ENCODE measurements around the gene CPLANE2. TPM values are rescaled to one million over a fixed set of nuclear protein-coding genes. Genes with fewer than 3 reads are reported as not detected.

Gene CPLANE2
- total and polyA plus RNA-seq, 4 donors = 1.9 to 6.4 (median 2.9) TPM

DNA sequence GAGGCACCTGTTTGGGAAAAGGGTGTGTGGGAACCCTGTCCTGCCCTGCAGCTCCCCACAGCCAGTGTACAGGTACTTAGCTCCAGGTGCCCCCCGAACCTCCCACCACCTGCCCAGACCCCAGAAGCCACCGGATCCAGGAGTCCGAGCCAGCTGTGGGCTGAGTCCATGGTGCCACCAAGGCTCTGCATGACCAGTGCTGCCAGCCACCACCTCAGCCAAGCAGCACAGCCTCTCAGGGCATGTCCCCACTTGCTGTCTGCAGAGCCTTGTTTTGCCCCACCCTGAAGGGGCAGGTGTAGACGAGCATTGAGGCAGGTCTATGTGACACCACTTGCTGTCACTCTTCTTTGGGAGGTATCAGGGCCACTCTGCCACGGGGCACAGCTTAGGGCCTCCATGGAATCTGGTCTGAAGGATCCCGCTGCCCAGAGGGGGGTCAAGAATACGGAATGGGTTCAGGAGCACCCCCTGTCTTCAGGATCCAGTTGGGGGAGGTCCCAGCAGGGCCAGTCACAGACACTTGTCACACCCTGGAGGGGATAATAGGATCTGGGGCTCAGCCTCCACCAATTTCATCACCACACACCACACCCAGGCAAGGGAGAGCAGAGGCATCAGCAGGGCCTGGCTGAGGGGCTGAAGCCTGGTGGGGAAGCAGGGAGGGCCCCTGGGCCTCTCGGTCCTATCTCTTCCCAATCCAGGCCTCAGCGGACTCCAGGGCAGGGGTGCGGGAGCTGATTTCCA lies 52.3 kb downstream of the CPLANE2 start:
- Histone ChIP-seq H3K9me3 (ENCODE audit: control insufficient read depth, low read length) (no peaks in the 10 kb centered on the region), H3K36me3 (ENCODE audit: control insufficient read depth in 1 of 2, insufficient read depth in 2 of 2, low read length in 1 of 2) (no peaks in the 10 kb centered on the region), H3K4me1 (ENCODE audit: control insufficient read depth in 1 of 2, insufficient read depth in 2 of 2, low read length in 2 of 2) (peaks cover 0 to 3% of the 10 kb centered on the region in 2 donors), H3K27me3 (ENCODE audit: control insufficient read depth in 1 of 2, insufficient read depth in 2 of 2, low read length in 1 of 2) (no peaks in the 10 kb centered on the region), H3K27ac (ENCODE audit: low read depth in 1 of 2, low read length in 2 of 2) (no peak overlapping the region), H3K4me3 (ENCODE audit: low read length in 2 of 2) (no peak overlapping the region)
- peak in 1 of 2 donors; percentile 74 for DNase-seq
- no peak for ATAC-seq (ENCODE audit: low FRiP score)
- 94 to 98% methylated on average over 10 of the region's 10 CpGs for WGBS, 2 donors
- intact Hi-C loops (cut with DNase I) = loop anchor here in 1 of 2 donors (5.0 kb wide), 1 partner anchor 37 kb away; no protein-coding TSS in a partner anchor

DNA sequence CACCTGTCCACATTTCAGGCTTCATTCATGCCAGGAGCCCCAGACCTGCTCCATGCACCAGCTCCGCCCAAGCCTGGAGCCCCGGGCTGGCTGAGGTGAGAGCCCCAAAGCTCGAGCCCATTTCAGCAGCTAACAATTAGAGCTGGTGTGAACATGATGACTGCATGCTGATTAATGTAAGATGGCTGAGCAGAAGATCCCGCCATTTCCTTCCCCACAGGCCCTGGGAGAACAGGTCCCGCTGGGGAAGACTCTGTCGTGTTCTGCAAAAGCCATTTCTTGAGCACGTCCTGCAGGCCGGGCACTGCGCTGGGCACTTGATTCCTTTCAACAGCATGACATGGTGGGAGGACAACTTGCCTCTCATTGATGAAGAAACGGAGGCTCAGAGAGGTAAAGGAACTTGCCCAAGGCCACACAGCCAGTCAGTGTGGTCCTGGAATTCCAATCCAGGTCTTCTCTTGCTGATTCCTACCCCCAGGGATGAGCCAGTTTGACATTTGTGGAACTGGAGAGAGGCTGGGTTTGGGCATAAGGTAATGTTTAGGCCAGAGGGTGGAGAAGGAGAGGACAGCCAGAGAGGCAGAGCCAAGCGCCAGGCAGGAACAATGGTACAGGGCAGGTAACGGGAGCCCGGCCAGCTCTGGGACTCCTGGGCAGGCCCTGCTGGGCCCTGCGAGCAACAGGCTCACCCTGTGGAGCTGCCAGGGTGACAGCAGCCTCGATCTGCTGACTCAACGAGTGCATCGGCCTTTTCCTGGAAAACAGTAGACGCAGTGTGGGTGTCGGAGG lies 53.0 kb downstream of the CPLANE2 start:
- Histone ChIP-seq H3K4me1 (ENCODE audit: control insufficient read depth in 1 of 2, insufficient read depth in 2 of 2, low read length in 2 of 2) (peaks cover 0 to 3% of the 10 kb centered on the region in 2 donors), H3K9me3 (ENCODE audit: control insufficient read depth, low read length) (no peaks in the 10 kb centered on the region), H3K36me3 (ENCODE audit: control insufficient read depth in 1 of 2, insufficient read depth in 2 of 2, low read length in 1 of 2) (no peaks in the 10 kb centered on the region), H3K4me3 (ENCODE audit: low read length in 2 of 2) (no peak overlapping the region), H3K27ac (ENCODE audit: low read depth in 1 of 2, low read length in 2 of 2) (no peak overlapping the region), H3K27me3 (ENCODE audit: control insufficient read depth in 1 of 2, insufficient read depth in 2 of 2, low read length in 1 of 2) (no peaks in the 10 kb centered on the region)
- 90 to 94% methylated on average over 19 of the region's 19 CpGs for WGBS, 2 donors
- DNase-seq (no peak), ATAC-seq (ENCODE audit: low FRiP score) (no peak)
- intact Hi-C loops (cut with DNase I) = loop anchor here in 1 of 2 donors (5.0 kb wide), 1 partner anchor 37 kb away; no protein-coding TSS in a partner anchor

DNA sequence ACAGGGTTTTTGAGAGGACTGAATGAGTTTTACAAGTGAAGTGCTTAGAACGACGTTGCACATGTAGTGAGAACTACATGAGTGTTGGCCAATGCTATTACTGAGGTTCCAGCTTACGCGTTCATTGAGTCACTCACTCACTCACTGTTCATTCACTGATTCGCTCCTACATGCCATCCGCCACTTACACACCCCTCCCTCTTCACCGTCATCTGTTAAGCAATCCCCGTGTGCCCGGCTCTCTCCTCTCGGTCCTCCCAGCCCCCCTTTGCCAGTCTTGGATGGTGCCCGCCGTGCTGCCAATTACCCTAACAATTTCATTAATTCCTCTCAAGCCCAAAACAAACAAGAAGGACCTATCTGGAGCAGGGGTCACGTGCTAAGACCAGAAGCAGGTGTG lies 53.8 kb downstream of the CPLANE2 start:
- Histone ChIP-seq H3K27ac (ENCODE audit: low read depth in 1 of 2, low read length in 2 of 2) (no peak overlapping the region), H3K9me3 (ENCODE audit: control insufficient read depth, low read length) (no peaks in the 10 kb centered on the region), H3K4me1 (ENCODE audit: control insufficient read depth in 1 of 2, insufficient read depth in 2 of 2, low read length in 2 of 2) (peaks cover 0 to 3% of the 10 kb centered on the region in 2 donors), H3K4me3 (ENCODE audit: low read length in 2 of 2) (no peak overlapping the region), H3K36me3 (ENCODE audit: control insufficient read depth in 1 of 2, insufficient read depth in 2 of 2, low read length in 1 of 2) (no peaks in the 10 kb centered on the region), H3K27me3 (ENCODE audit: control insufficient read depth in 1 of 2, insufficient read depth in 2 of 2, low read length in 1 of 2) (no peaks in the 10 kb centered on the region)
- WGBS, 2 donors = 89 to 91% methylated on average over 13 of the region's 13 CpGs
- peak; percentile 20 for ATAC-seq (ENCODE audit: low FRiP score)
- no peak for DNase-seq
- intact Hi-C loops (cut with DNase I) = loop anchor here in 1 of 2 donors (5.0 kb wide), 1 partner anchor 36 kb away; no protein-coding TSS in a partner anchor

DNA sequence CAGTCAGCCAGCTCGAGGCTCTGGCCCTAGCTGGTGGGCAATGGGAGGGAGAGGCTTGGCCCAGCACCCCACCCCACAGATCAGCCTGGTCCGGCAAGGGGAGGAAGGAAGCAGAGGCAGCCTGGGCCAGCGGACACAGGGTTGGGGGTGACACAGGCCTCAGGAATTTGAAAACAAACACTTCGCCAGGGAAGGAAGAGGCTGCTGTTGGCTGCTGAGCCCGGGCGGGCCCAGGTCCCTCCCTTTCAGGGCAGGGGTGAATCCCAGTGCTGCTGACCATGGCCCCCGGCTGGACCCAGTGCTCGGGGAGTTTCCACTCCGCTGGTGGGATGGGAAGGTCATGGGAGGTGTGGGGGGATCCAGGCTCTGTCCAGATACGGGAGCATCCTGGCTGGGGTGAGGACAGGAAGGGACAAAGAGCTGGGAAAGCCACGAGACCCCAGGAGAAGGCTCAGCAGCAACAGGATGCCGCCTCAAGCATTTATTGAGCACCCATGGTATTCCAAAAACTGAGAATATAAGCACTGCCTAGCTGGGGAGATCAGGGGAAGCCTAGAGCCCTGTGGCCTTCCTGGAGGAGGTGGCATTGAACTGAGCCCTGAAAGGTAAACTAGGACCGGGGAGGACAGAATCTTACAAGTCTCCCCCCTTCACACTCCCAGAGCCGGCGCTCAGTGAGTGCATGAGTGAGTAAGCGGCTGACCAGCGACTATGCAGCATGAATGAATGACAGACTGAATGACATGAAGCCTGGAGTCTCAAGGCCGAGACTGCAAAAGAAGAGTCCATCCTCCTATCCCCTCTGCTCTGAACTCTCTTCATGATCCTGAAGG lies 54.9 kb downstream of the CPLANE2 start:
- peaks cover 0 to 3% of the 10 kb centered on the region in 2 donors for H3K4me1 ChIP-seq (ENCODE audit: control insufficient read depth in 1 of 2, insufficient read depth in 2 of 2, low read length in 2 of 2)
- ATAC-seq (ENCODE audit: low FRiP score) = peak; percentile 92

More for the DNA sequence above, 54.9 kb downstream of the CPLANE2 start:
- Histone ChIP-seq H3K27ac (ENCODE audit: low read depth in 1 of 2, low read length in 2 of 2) (peak overlapping the region in 1 of 2 donors; percentile 81), H3K9me3 (ENCODE audit: control insufficient read depth, low read length) (no peaks in the 10 kb centered on the region), H3K36me3 (ENCODE audit: control insufficient read depth in 1 of 2, insufficient read depth in 2 of 2, low read length in 1 of 2) (no peaks in the 10 kb centered on the region), H3K27me3 (ENCODE audit: control insufficient read depth in 1 of 2, insufficient read depth in 2 of 2, low read length in 1 of 2) (no peaks in the 10 kb centered on the region), H3K4me3 (ENCODE audit: low read length in 2 of 2) (no peak overlapping the region)
- intact Hi-C loops (cut with DNase I) = loop anchor here (2.0 to 5.0 kb wide), 2 partner anchors 27 to 35 kb away; no protein-coding TSS in a partner anchor
- WGBS, 2 donors = 43 to 45% methylated on average over 16 to 18 of the region's 18 CpGs
- DNase-seq = peak; percentile 93

Other genes starting within 250 kb of the CPLANE2 start
- not detected for gene SRARP, start 232.9 kb downstream of the CPLANE2 start, total RNA-seq
- not detected for gene SRARP, start 232.9 kb downstream of the CPLANE2 start, polyA plus RNA-seq
- 100 to 1,000 TPM; 313 to 802 TPM for gene HSPB7, start 219.1 kb downstream of the CPLANE2 start, total RNA-seq
- 100 to 1,000 TPM; 128 to 338 TPM for gene HSPB7, start 219.1 kb downstream of the CPLANE2 start, polyA plus RNA-seq
- 1 to 10 TPM; 1.0 to 1.3 TPM for gene CLCNKA, start 215.1 kb downstream of the CPLANE2 start, total RNA-seq
- gene CLCNKA, start 215.1 kb downstream of the CPLANE2 start, polyA plus RNA-seq = 1 to 10 TPM in 1 of 2 donors, not detected in 1; 4.5 TPM
- under 1 TPM in 1 of 2 donors, not detected in 1; 0.39 TPM for gene CLCNKB, start 193.4 kb downstream of the CPLANE2 start, total RNA-seq
- under 1 TPM; 0.23 to 0.38 TPM for gene CLCNKB, start 193.4 kb downstream of the CPLANE2 start, polyA plus RNA-seq
- under 1 TPM in 1 of 2 donors, not detected in 1; 0.26 TPM for gene FAM131C, start 163.5 kb downstream of the CPLANE2 start, total RNA-seq
- under 1 TPM in 1 of 2 donors, not detected in 1; 0.67 TPM for gene FAM131C, start 163.5 kb downstream of the CPLANE2 start, polyA plus RNA-seq
- 10 to 100 TPM; 25.2 to 25.9 TPM for gene EPHA2, start 81.1 kb downstream of the CPLANE2 start, total RNA-seq
- gene EPHA2, start 81.1 kb downstream of the CPLANE2 start, polyA plus RNA-seq = 1 to 10 TPM; 5.4 to 6.3 TPM
- 1 to 10 TPM; 7.1 to 8.6 TPM for gene ARHGEF19, start 24.5 kb downstream of the CPLANE2 start, total RNA-seq
- 10 to 100 TPM in 1 of 2 donors, 1 to 10 TPM in 1; 3.3 to 19.7 TPM for gene ARHGEF19, start 24.5 kb downstream of the CPLANE2 start, polyA plus RNA-seq
- 10 to 100 TPM; 32.5 to 33.3 TPM for gene FBXO42, start 115.3 kb upstream of the CPLANE2 start, total RNA-seq
- gene FBXO42, start 115.3 kb upstream of the CPLANE2 start, polyA plus RNA-seq = 10 to 100 TPM in 1 of 2 donors, 1 to 10 TPM in 1; 9.4 to 33.2 TPM
- gene SZRD1, start 130.1 kb upstream of the CPLANE2 start, total RNA-seq = 100 to 1,000 TPM; 128 to 172 TPM
- 100 to 1,000 TPM in 1 of 2 donors, 10 to 100 TPM in 1; 87.9 to 109 TPM for gene SZRD1, start 130.1 kb upstream of the CPLANE2 start, polyA plus RNA-seq
- gene SPATA21, start 200.2 kb upstream of the CPLANE2 start, total RNA-seq = not detected
- under 1 TPM; 0.33 to 0.38 TPM for gene SPATA21, start 200.2 kb upstream of the CPLANE2 start, polyA plus RNA-seq
- gene NECAP2, start 203.5 kb upstream of the CPLANE2 start, total RNA-seq = 10 to 100 TPM; 38.1 to 60.4 TPM
- 10 to 100 TPM; 37.5 to 38.1 TPM for gene NECAP2, start 203.5 kb upstream of the CPLANE2 start, polyA plus RNA-seq

Measured in aorta (tissue), 5 donors.